ENCODE measurements around the gene ZFHX3. TPM values are rescaled to one million over a fixed set of nuclear protein-coding genes. Genes with fewer than 3 reads are reported as not detected.

ZFHX3 gene
- total and polyA plus RNA-seq, 4 donors: 2.6 to 32.7 (median 14.7) TPM

GRCh38 chr16:72952811-72953271 lies 95.1 kb downstream of the ZFHX3 start:
- no peaks in the 10 kb centered on the region for H3K27me3 ChIP-seq (ENCODE audit: control insufficient read depth in 3 of 3, insufficient read depth in 3 of 3, low read length in 2 of 3)
- TF ChIP-seq CTCF (IDR thresholded peaks at IDR 0.05; ENCODE audit: control extremely low read depth, extremely low read depth): no peak
- no peak overlapping the region for H3K9ac ChIP-seq (ENCODE audit: insufficient read depth in 1 of 2, low read length in 2 of 2)
- 68 to 83% methylated on average over 9 of the region's 9 CpGs for WGBS, 2 donors
- no peaks in the 10 kb centered on the region for H3K9me3 ChIP-seq (ENCODE audit: control insufficient read depth in 4 of 4, insufficient read depth in 3 of 4, low read length in 3 of 4)
- no peak for ATAC-seq (ENCODE audit: insufficient read depth, low FRiP score)
- no peak for DNase-seq
- no peak overlapping the region for H3K4me3 ChIP-seq
- H3K27ac ChIP-seq (ENCODE audit: low read depth in 1 of 2, low read length in 1 of 2): no peak overlapping the region
- peaks cover 0 to 19% (median 16%) of the 10 kb centered on the region in 4 donors for H3K36me3 ChIP-seq (ENCODE audit: control insufficient read depth in 4 of 4, insufficient read depth in 4 of 4, low read length in 4 of 4)
- H3K4me1 ChIP-seq (ENCODE audit: control insufficient read depth in 5 of 5, insufficient read depth in 5 of 5, low read length in 5 of 5): peaks cover 0 to 15% (median 3%) of the 10 kb centered on the region in 5 donors

GRCh38 chr16:72952404-72952803 lies 95.5 kb downstream of the ZFHX3 start:
- H3K4me1 ChIP-seq (ENCODE audit: control insufficient read depth in 5 of 5, insufficient read depth in 5 of 5, low read length in 5 of 5): peaks cover 0 to 19% (median 6%) of the 10 kb centered on the region in 5 donors
- no peaks in the 10 kb centered on the region for H3K9me3 ChIP-seq (ENCODE audit: control insufficient read depth in 4 of 4, insufficient read depth in 3 of 4, low read length in 3 of 4)
- no peaks in the 10 kb centered on the region for H3K27me3 ChIP-seq (ENCODE audit: control insufficient read depth in 3 of 3, insufficient read depth in 3 of 3, low read length in 2 of 3)
- H3K4me3 ChIP-seq: no peak overlapping the region
- no peak for TF ChIP-seq CTCF (IDR thresholded peaks at IDR 0.05; ENCODE audit: control extremely low read depth, extremely low read depth)
- ATAC-seq (ENCODE audit: insufficient read depth, low FRiP score): no peak
- H3K9ac ChIP-seq (ENCODE audit: insufficient read depth in 1 of 2, low read length in 2 of 2): no peak overlapping the region
- 78 to 85% methylated on average over 10 of the region's 10 CpGs for WGBS, 2 donors
- DNase-seq: no peak
- no peak overlapping the region for H3K27ac ChIP-seq (ENCODE audit: low read depth in 1 of 2, low read length in 1 of 2)
- peaks cover 0 to 19% (median 14%) of the 10 kb centered on the region in 4 donors for H3K36me3 ChIP-seq (ENCODE audit: control insufficient read depth in 4 of 4, insufficient read depth in 4 of 4, low read length in 4 of 4)

- WGBS, 2 donors: 95 to 96% methylated on average over 3 of the region's 3 CpGs
Measured at GRCh38 chr16:72951916-72952315, 96.0 kb downstream of the ZFHX3 start.

More at GRCh38 chr16:72951916-72952315, 96.0 kb downstream of the ZFHX3 start:
- no peaks in the 10 kb centered on the region for H3K27me3 ChIP-seq (ENCODE audit: control insufficient read depth in 3 of 3, insufficient read depth in 3 of 3, low read length in 2 of 3)
- H3K9ac ChIP-seq (ENCODE audit: insufficient read depth in 1 of 2, low read length in 2 of 2): no peak overlapping the region
- TF ChIP-seq CTCF (IDR thresholded peaks at IDR 0.05; ENCODE audit: control extremely low read depth, extremely low read depth): no peak
- no peak overlapping the region for H3K27ac ChIP-seq (ENCODE audit: low read depth in 1 of 2, low read length in 1 of 2)
- DNase-seq (no peak), ATAC-seq (ENCODE audit: insufficient read depth, low FRiP score) (no peak)
- peaks cover 0 to 15% (median 13%) of the 10 kb centered on the region in 4 donors for H3K36me3 ChIP-seq (ENCODE audit: control insufficient read depth in 4 of 4, insufficient read depth in 4 of 4, low read length in 4 of 4)
- peaks cover 0 to 23% (median 10%) of the 10 kb centered on the region in 5 donors for H3K4me1 ChIP-seq (ENCODE audit: control insufficient read depth in 5 of 5, insufficient read depth in 5 of 5, low read length in 5 of 5)
- no peak overlapping the region for H3K4me3 ChIP-seq
- no peaks in the 10 kb centered on the region for H3K9me3 ChIP-seq (ENCODE audit: control insufficient read depth in 4 of 4, insufficient read depth in 3 of 4, low read length in 3 of 4)
